AG04449 (cell line): ENCODE data around the gene PPT1.

Experiments
- CTCF ChIA-PET: fragments of 350-600 bp; formaldehyde crosslinking; extraction: SDS; loops from one replicate; lab custom pipeline; 2021; ENCODE audit warnings: antibody characterized with exemption; lab: Yijun Ruan, JAX
- POLR2A ChIA-PET: fragments of 400-600, 350-600 bp; formaldehyde crosslinking; extraction: SDS; loops from one replicate; lab custom pipeline; 2020; ENCODE audit warnings: antibody characterized with exemption, inconsistent platforms; lab: Yijun Ruan, JAX
- DNase-seq: peaks from one replicate; pipeline ENCODE4 v3.0.0-alpha.2; 2010; ENCODE audit warnings: low read depth, low spot score
- H3K4me3 ChIP-seq: 2 replicates; pipeline ENCODE4 v1.5.1; 2011; ENCODE audit warnings: low read depth, mild to moderate bottlenecking, control low read depth, low read length
- TF ChIP-seq, protein P1 (sequence below): IDR thresholded peaks from one replicate; pipeline ENCODE4 v1.5.1; 2011; ENCODE audit warnings: mild to moderate bottlenecking, moderate library complexity, low read length, control low read depth, inconsistent platforms; ENCODE audit not compliant: insufficient read depth; ENCODE audit errors: missing control alignments

Gene PPT1

GRCh38 chr1:40045766-40046165, 51.3 kb downstream of the PPT1 start:
- ChIA-PET POLR2A (interaction anchor here (0.6 to 0.7 kb wide), 2 partner anchors 10 to 116 kb away, joined by 3 read pairs; no protein-coding TSS in a partner anchor), CTCF (interaction anchor here (1.3 to 1.6 kb wide), 4 partner anchors 14 to 144 kb away, joined by 3 to 5 read pairs (median 4); partner anchors contain the start of gene MYCL)
- H3K4me3 ChIP-seq, result no peak overlapping the region
- DNase-seq, result no peak
- TF ChIP-seq, protein P1, sequence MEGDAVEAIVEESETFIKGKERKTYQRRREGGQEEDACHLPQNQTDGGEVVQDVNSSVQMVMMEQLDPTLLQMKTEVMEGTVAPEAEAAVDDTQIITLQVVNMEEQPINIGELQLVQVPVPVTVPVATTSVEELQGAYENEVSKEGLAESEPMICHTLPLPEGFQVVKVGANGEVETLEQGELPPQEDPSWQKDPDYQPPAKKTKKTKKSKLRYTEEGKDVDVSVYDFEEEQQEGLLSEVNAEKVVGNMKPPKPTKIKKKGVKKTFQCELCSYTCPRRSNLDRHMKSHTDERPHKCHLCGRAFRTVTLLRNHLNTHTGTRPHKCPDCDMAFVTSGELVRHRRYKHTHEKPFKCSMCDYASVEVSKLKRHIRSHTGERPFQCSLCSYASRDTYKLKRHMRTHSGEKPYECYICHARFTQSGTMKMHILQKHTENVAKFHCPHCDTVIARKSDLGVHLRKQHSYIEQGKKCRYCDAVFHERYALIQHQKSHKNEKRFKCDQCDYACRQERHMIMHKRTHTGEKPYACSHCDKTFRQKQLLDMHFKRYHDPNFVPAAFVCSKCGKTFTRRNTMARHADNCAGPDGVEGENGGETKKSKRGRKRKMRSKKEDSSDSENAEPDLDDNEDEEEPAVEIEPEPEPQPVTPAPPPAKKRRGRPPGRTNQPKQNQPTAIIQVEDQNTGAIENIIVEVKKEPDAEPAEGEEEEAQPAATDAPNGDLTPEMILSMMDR, result no peak

- TF ChIP-seq, protein P1, result no peak
- POLR2A ChIA-PET, result interaction anchor here (0.6 kb wide), 1 partner anchor 116 kb away, joined by 3 read pairs; no protein-coding TSS in a partner anchor
- no peak for DNase-seq
- CTCF ChIA-PET, result interaction anchor here (1.3 to 1.6 kb wide), 4 partner anchors 13 to 143 kb away, joined by 3 to 5 read pairs (median 4); partner anchors contain the start of gene MYCL
- H3K4me3 ChIP-seq, result no peak overlapping the region
Observed at GRCh38 chr1:40045182-40045581, 51.9 kb downstream of the PPT1 start.

- POLR2A ChIA-PET, result interaction anchor here (0.8 kb wide), 1 partner anchor 294 kb away, joined by 3 read pairs; no protein-coding TSS in a partner anchor
- H3K4me3 ChIP-seq, result no peak overlapping the region
Observed at GRCh38 chr1:40044110-40044509, 52.9 kb downstream of the PPT1 start.

DNA sequence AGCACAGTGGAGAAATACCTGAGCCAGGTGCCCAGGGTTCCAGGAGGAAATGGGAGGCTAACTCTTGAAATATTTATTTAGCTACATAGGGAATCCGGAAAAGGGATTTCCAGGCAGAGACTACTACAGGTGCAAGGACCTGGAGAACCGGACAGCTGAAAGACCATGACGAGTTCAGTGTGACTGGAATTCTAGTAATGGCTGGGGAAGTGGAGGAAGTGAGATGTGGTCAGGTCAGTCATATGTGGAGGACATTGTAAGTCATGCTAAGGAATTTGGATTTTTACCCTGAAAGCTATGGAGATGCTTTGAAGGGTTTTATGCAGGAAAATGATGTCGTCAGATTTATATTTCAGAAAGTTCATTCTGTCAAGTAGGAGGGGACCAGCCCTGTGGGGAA, 54.7 kb downstream of the PPT1 start:
- POLR2A ChIA-PET, result interaction anchor here (0.6 to 0.8 kb wide), 2 partner anchors 108 to 273 kb away, joined by 3 read pairs; no protein-coding TSS in a partner anchor

More at GRCh38 chr1:40044110-40044509, 52.9 kb downstream of the PPT1 start:
- DNase-seq, result no peak
- CTCF ChIA-PET, result interaction anchor here (1.0 kb wide), 1 partner anchor 12 kb away, joined by 7 read pairs; no protein-coding TSS in a partner anchor
- TF ChIP-seq, protein P1, result no peak

GRCh38 chr1:40041466-40041838, 55.6 kb downstream of the PPT1 start:
- POLR2A ChIA-PET, result interaction anchor here (0.6 to 1.2 kb wide), 3 partner anchors 9 to 27 kb away, joined by 3 to 4 read pairs (median 3); no protein-coding TSS in a partner anchor
- CTCF ChIA-PET, result interaction anchor here (1.5 to 1.7 kb wide), 2 partner anchors 9 to 15 kb away, joined by 7 to 9 read pairs; no protein-coding TSS in a partner anchor
- H3K4me3 ChIP-seq, result peak overlapping the region; percentile 98
- no peak for DNase-seq
- TF ChIP-seq, protein P1, result no peak

More for the DNA sequence above, 54.7 kb downstream of the PPT1 start:
- no peak for DNase-seq
- CTCF ChIA-PET, result interaction anchor here (0.9 to 1.7 kb wide), 3 partner anchors 10 to 16 kb away, joined by 3 to 9 read pairs (median 7); no protein-coding TSS in a partner anchor
- peak overlapping the region; percentile 98 for H3K4me3 ChIP-seq
- TF ChIP-seq, protein P1, result no peak
